HepG2 (cell line): ENCODE measurements around the gene POU3F3. TPM values are rescaled to one million over a fixed set of nuclear protein-coding genes. Genes with fewer than 3 reads are reported as not detected.

ENCODE experiments used
- ATAC-seq: fragments of 200-7000 bp; cut with Tn5 transposase; 3 replicates; pipeline ENCODE4 v1.9.1; 2020; ENCODE audit warnings: mild to moderate bottlenecking, moderate library complexity
- BruUV-seq: library from RNA; stranded (reverse); fragments of 400-500 nt; replicated peaks from 2 replicates; lab custom pipeline; 2021; lab: Mats Ljungman, UMichigan
- CTCF ChIA-PET: fragments of 300-600 bp; formaldehyde crosslinking; extraction: SDS; loops from one replicate; lab custom pipeline; 2021; ENCODE audit warnings: low total read pairs, inconsistent platforms, low intra/inter-chr PET ratio; lab: Yijun Ruan, JAX
- POLR2A ChIA-PET: fragments of 350-600 bp; sonication (Branson Sonifier 250); formaldehyde crosslinking; loops from one replicate; lab custom pipeline; 2020; ENCODE audit warnings: antibody characterized with exemption, inconsistent platforms; lab: Yijun Ruan, JAX
- DNase-seq: peaks from one replicate; pipeline ENCODE4 v3.0.0-alpha.2; 2015; ENCODE audit warnings: low spot score
- FAIRE-seq: peaks from 3 replicates; lab custom pipeline; 2011; peaks lifted over from hg19 to GRCh38; lab: Jason Lieb, UNC
- H2AFZ ChIP-seq: one replicate; pipeline ENCODE4 v1.6.1; 2011; ENCODE audit warnings: low read length, inconsistent platforms
- H3K27ac ChIP-seq: fragments of 300-600 bp; 3 replicates; pipeline ENCODE4 v1.8.0; 2011; ENCODE audit warnings: mixed run types, mild to moderate bottlenecking, mixed read lengths, low read length, inconsistent platforms; ENCODE audit not compliant: insufficient read depth; ENCODE audit errors: extremely low read length
- H3K27me3 ChIP-seq, 2 experiments: fragments of 200-600 bp in 1 of 2; 2 replicates in 1 of 2; 3 replicates in 1 of 2; pipeline versions ENCODE4 v1.6.0 to v1.8.0; 2011; ENCODE audit warnings: low read length in 2 of 2, mild to moderate bottlenecking in 2 of 2, moderate library complexity in 2 of 2, inconsistent platforms in 1 of 2; ENCODE audit not compliant: insufficient read depth in 2 of 2, control insufficient read depth in 1 of 2
- H3K36me3 ChIP-seq, 2 experiments: fragments of 200-600 bp in 1 of 2; replicated peaks in 1 of 2; 2 replicates in 1 of 2; 3 replicates in 1 of 2; pipeline versions ENCODE4 v1.5.1 to v1.8.0; 2011; ENCODE audit warnings: low read length in 2 of 2, inconsistent platforms in 1 of 2; ENCODE audit not compliant: insufficient read depth in 2 of 2, control insufficient read depth in 1 of 2
- H3K4me1 ChIP-seq: 2 replicates; pipeline ENCODE4 v1.5.1; 2012; ENCODE audit warnings: low read length, inconsistent platforms; ENCODE audit not compliant: insufficient read depth
- H3K4me2 ChIP-seq: 2 replicates; pipeline ENCODE4 v1.6.0; 2011; ENCODE audit warnings: low read depth, low read length, inconsistent platforms
- H3K4me3 ChIP-seq, 3 experiments: fragments of 200-600 bp in 1 of 3; sonication (generic), shearing (Covaris generic) in 1 of 3; replicated peaks in 1 of 3; 2 replicates each; pipeline ENCODE4 v1.5.1; 2011 to 2016; ENCODE audit warnings: low read length in 3 of 3, inconsistent platforms in 2 of 3, low read depth in 2 of 3, mild to moderate bottlenecking in 2 of 3, control low read depth in 1 of 3, mixed read lengths in 1 of 3; ENCODE audit not compliant: insufficient read depth in 1 of 3
- H3K79me2 ChIP-seq: one replicate; pipeline ENCODE4 v1.6.1; 2011; ENCODE audit warnings: low read length, inconsistent platforms; ENCODE audit not compliant: insufficient read depth
- H3K9ac ChIP-seq: 2 replicates; pipeline ENCODE4 v1.6.0; 2011; ENCODE audit warnings: mild to moderate bottlenecking, low read depth, low read length, inconsistent platforms; ENCODE audit not compliant: insufficient read depth
- H3K9me3 ChIP-seq: 2 replicates; pipeline ENCODE4 v1.5.1; 2012; ENCODE audit warnings: mild to moderate bottlenecking, low read length
- H4K20me1 ChIP-seq: 2 replicates; pipeline ENCODE4 v1.6.0; 2011; ENCODE audit warnings: inconsistent platforms, mild to moderate bottlenecking, low read length, moderate library complexity; ENCODE audit not compliant: insufficient read depth
- ATAD3A ChIP-seq: sonication (generic); formaldehyde crosslinking; IDR thresholded peaks from 2 replicates; pipeline ENCODE4 v1.4.0; 2020; ENCODE audit warnings: missing genetic modification reagents
- BCL6 ChIP-seq: IDR thresholded peaks from 2 replicates; pipeline ENCODE4 v1.6.1; 2016; ENCODE audit warnings: missing genetic modification reagents, missing compliant biosample characterization
- HCFC1 ChIP-seq: fragments of 150-350 bp; IDR thresholded peaks from 2 replicates; pipeline ENCODE4 v1.6.1; 2014; ENCODE audit warnings: low read depth, low read length
- HNRNPH1 ChIP-seq: fragments of 200-400 bp; formaldehyde crosslinking; optimal IDR thresholded peaks from 2 replicates; pipeline ENCODE3; 2017; ENCODE audit warnings: mild to moderate bottlenecking, low read depth, low read length
- MAFK ChIP-seq, 2 experiments: IDR thresholded peaks in 1 of 2; conservative IDR thresholded peaks in 1 of 2; 2 replicates each; pipeline ENCODE4 v1.6.1; 2011; ENCODE audit warnings: improper control_type of control experiment in 2 of 2, low read length in 2 of 2
- MIER3 ChIP-seq: IDR thresholded peaks from 2 replicates; pipeline ENCODE4 v1.6.1; 2016; ENCODE audit warnings: missing compliant biosample characterization, borderline replicate concordance
- PAF1 ChIP-seq: IDR thresholded peaks from 2 replicates; pipeline ENCODE4 v1.6.1; 2016; ENCODE audit warnings: missing genetic modification reagents, missing compliant biosample characterization
- PHF21A ChIP-seq: sonication (generic); formaldehyde crosslinking; IDR thresholded peaks from 2 replicates; pipeline ENCODE4 v1.5.0; 2020; ENCODE audit warnings: mild to moderate bottlenecking, missing genetic modification reagents
- TBX2 ChIP-seq: sonication (generic); formaldehyde crosslinking; IDR thresholded peaks from 2 replicates; pipeline ENCODE4 v1.5.0; 2020; ENCODE audit warnings: missing genetic modification reagents, mild to moderate bottlenecking, borderline replicate concordance
- TBX3 ChIP-seq: fragments of 450-650 bp; IDR thresholded peaks from 2 replicates; pipeline ENCODE4 v1.6.1; 2017; ENCODE audit warnings: antibody characterized with exemption, mild to moderate bottlenecking, inconsistent platforms, borderline replicate concordance
- ZKSCAN1 ChIP-seq: fragments of 150-350 bp; IDR thresholded peaks from 2 replicates; pipeline ENCODE4 v1.6.1; 2014; ENCODE audit warnings: low read length
- ZNF124 ChIP-seq: sonication (generic); formaldehyde crosslinking; IDR thresholded peaks from 2 replicates; pipeline ENCODE4 v1.4.0; 2020; ENCODE audit warnings: missing genetic modification reagents
- ZNF441 ChIP-seq: sonication (generic); formaldehyde crosslinking; IDR thresholded peaks from 2 replicates; pipeline ENCODE4 v1.7.0; 2021; ENCODE audit warnings: missing genetic modification reagents, borderline replicate concordance
- ZNF543 ChIP-seq: sonication (generic); formaldehyde crosslinking; IDR thresholded peaks from 2 replicates; pipeline ENCODE4 v1.4.0; 2020; ENCODE audit warnings: mild to moderate bottlenecking, missing genetic modification reagents
- ZNF549 ChIP-seq: sonication (generic); formaldehyde crosslinking; IDR thresholded peaks from 2 replicates; pipeline ENCODE4 v1.5.0; 2020; ENCODE audit warnings: missing genetic modification reagents
- ZNF562 ChIP-seq: sonication (generic); formaldehyde crosslinking; IDR thresholded peaks from 2 replicates; pipeline ENCODE4 v1.8.0; 2022; ENCODE audit warnings: missing genetic modification reagents, borderline replicate concordance
- ZNF792 ChIP-seq: IDR thresholded peaks from 2 replicates; pipeline ENCODE4 v1.6.1; 2016
- ZNF883 ChIP-seq: sonication (generic); formaldehyde crosslinking; IDR thresholded peaks from 2 replicates; pipeline ENCODE4 v1.5.1; 2020; ENCODE audit warnings: mild to moderate bottlenecking, missing genetic modification reagents; ENCODE audit errors: not compliant biosample characterization
- WGBS: methylation state at CpG from one replicate; pipeline ENCODE4 v1.1.6; 2017; ENCODE audit warnings: low lambda C conversion rate; 5-methylcytosine and 5-hydroxymethylcytosine counted together
- in situ Hi-C: cut with HindIII; loops from 2 replicates; pipeline ENCODE4 v1.10.0; 2017; ENCODE audit warnings: low pct_unique_long_range_greater_than_20kb; ENCODE audit not compliant: extremely low pct_ligation_motif_present
- intact Hi-C: fragments of 100-400 bp; cut with micrococcal nuclease; formaldehyde crosslinking; loops from one replicate; pipeline ENCODE4 v1.10.0; 2022; ENCODE audit not compliant: unreplicated experiment
- polyA plus RNA-seq, 8 experiments: library from polyadenylated mRNA; depleted of rRNA in 3 of 8; stranded (reverse) in 7 of 8; unstranded in 1 of 8; fragments of >200 nt; fragmentation: Illumina TruSeq in 4 of 8; extraction: Trizol in 4 of 8; gene quantifications; 2 replicates each; pipeline versions ENCODE4 v1.2.1 to v1.2.3, GENCODE V29; 2011 to 2016; ENCODE audit warnings: low read depth in 4 of 8, missing spikeins in 1 of 8, mixed read lengths in 1 of 8; ENCODE audit not compliant: insufficient read depth in 1 of 8
- total RNA-seq, 5 experiments: library from RNA; depleted of rRNA; stranded (reverse); fragments of >200 nt; fragmentation: Illumina TruSeq; extraction: Trizol; gene quantifications; 2 replicates each; pipeline ENCODE4 v1.2.3, GENCODE V29; 2016; ENCODE audit warnings: low read depth in 1 of 5
- TF ChIP-seq, protein P1 (sequence below): sonication (generic); formaldehyde crosslinking; IDR thresholded peaks from 2 replicates; pipeline ENCODE4 v1.9.0; 2021; ENCODE audit warnings: mild to moderate bottlenecking, missing genetic modification reagents

POU3F3 gene
- total and polyA plus RNA-seq, 2 of the 13 experiments (the other 11 are each of a cell fraction or from before 2014, with no cell fraction given), result not detected

DNA sequence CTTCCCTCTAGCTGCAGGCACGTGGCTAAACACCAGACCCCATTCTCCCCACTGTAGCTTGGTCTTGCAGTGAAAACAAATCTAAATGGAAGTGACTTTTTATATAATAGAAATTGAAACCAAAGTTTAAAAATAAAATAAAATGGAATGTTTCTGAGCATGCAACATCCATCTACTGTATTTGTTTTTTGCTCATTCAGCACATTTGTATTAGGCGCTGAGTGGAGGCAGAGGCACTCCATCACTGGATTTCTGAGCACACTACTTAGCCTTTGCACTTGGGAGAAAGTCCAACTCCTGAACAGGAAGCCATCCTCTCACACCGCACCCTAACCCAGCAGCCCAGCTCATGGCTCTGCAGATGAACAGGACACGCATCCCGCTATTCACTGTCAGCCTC is 37.8 kb upstream of the POU3F3 start (continued):
- TF ChIP-seq HCFC1 (no peak), HNRNPH1 (no peak), ATAD3A (CRISPR knock-in tag) (no peak), TBX2 (no peak), ZNF792 (CRISPR knock-in tag) (no peak), MAFK (conservative IDR thresholded peaks at IDR 0.05 in 1 of 2, IDR thresholded peaks at IDR 0.05 in 1 of 2; ENCODE audit: low read length in 2 of 2) (peak; percentile 96 to 97)

- no peak overlapping the region for H3K4me2 ChIP-seq
- H3K36me3 ChIP-seq, result no peaks in the 10 kb centered on the region
- H3K9ac ChIP-seq, result no peak overlapping the region
- no peak overlapping the region for H3K4me3 ChIP-seq
- H2AFZ ChIP-seq, result no peak overlapping the region
- no TSS peak for BruUV-seq
- POLR2A ChIA-PET, result no interaction called here
- no peak overlapping the region for H3K27ac ChIP-seq
- peaks cover 3 to 8% of the 10 kb centered on the region in 2 experiments; a peak in 4 of 5 replicates for H3K27me3 ChIP-seq
- FAIRE-seq, result no peak
- intact Hi-C loops, result no loop called here
- H4K20me1 ChIP-seq, result no peaks in the 10 kb centered on the region
- no peak for ATAC-seq
- CTCF ChIA-PET, result no interaction called here
- TF ChIP-seq TBX3 (no peak), BCL6 (CRISPR knock-in tag) (no peak), PAF1 (CRISPR knock-in tag) (no peak), ZNF562 (CRISPR knock-in tag) (no peak), ZNF441 (no peak), ZNF549 (CRISPR knock-in tag) (no peak), ZNF883 (CRISPR knock-in tag) (no peak), PHF21A (CRISPR knock-in tag) (no peak), ZNF124 (CRISPR knock-in tag) (no peak), ZNF543 (CRISPR knock-in tag) (no peak), ZKSCAN1 (no peak), MIER3 (CRISPR knock-in tag) (no peak)
- TF ChIP-seq, protein P1, sequence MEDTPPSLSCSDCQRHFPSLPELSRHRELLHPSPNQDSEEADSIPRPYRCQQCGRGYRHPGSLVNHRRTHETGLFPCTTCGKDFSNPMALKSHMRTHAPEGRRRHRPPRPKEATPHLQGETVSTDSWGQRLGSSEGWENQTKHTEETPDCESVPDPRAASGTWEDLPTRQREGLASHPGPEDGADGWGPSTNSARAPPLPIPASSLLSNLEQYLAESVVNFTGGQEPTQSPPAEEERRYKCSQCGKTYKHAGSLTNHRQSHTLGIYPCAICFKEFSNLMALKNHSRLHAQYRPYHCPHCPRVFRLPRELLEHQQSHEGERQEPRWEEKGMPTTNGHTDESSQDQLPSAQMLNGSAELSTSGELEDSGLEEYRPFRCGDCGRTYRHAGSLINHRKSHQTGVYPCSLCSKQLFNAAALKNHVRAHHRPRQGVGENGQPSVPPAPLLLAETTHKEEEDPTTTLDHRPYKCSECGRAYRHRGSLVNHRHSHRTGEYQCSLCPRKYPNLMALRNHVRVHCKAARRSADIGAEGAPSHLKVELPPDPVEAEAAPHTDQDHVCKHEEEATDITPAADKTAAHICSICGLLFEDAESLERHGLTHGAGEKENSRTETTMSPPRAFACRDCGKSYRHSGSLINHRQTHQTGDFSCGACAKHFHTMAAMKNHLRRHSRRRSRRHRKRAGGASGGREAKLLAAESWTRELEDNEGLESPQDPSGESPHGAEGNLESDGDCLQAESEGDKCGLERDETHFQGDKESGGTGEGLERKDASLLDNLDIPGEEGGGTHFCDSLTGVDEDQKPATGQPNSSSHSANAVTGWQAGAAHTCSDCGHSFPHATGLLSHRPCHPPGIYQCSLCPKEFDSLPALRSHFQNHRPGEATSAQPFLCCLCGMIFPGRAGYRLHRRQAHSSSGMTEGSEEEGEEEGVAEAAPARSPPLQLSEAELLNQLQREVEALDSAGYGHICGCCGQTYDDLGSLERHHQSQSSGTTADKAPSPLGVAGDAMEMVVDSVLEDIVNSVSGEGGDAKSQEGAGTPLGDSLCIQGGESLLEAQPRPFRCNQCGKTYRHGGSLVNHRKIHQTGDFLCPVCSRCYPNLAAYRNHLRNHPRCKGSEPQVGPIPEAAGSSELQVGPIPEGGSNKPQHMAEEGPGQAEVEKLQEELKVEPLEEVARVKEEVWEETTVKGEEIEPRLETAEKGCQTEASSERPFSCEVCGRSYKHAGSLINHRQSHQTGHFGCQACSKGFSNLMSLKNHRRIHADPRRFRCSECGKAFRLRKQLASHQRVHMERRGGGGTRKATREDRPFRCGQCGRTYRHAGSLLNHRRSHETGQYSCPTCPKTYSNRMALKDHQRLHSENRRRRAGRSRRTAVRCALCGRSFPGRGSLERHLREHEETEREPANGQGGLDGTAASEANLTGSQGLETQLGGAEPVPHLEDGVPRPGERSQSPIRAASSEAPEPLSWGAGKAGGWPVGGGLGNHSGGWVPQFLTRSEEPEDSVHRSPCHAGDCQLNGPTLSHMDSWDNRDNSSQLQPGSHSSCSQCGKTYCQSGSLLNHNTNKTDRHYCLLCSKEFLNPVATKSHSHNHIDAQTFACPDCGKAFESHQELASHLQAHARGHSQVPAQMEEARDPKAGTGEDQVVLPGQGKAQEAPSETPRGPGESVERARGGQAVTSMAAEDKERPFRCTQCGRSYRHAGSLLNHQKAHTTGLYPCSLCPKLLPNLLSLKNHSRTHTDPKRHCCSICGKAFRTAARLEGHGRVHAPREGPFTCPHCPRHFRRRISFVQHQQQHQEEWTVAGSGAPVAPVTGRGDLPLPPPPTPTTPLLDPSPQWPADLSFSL (CRISPR knock-in tag), result no peak
- H3K79me2 ChIP-seq, result no peaks in the 10 kb centered on the region
- H3K9me3 ChIP-seq, result no peaks in the 10 kb centered on the region
- 38% methylated on average over 6 of the region's 6 CpGs for WGBS
- H3K4me1 ChIP-seq, result no peaks in the 10 kb centered on the region
- in situ Hi-C loops, result no loop called here
- DNase-seq, result no peak
Measured at GRCh38 chr2:104818264-104818663, 35.7 kb upstream of the POU3F3 start.
